Keratinocyte (primary cell): Measurements from ENCODE around the gene PATZ1.

Experiments used
- CTCF ChIP-seq, 3 experiments: IDR thresholded peaks in 1 of 3; conservative IDR thresholded peaks in 1 of 3; optimal IDR thresholded peaks in 1 of 3; 2 replicates in 2 of 3; 3 replicates in 1 of 3; pipeline versions ENCODE3 to v1.5.1; 2011; ENCODE audit warnings: low read length in 3 of 3, mild to moderate bottlenecking in 3 of 3, moderate library complexity in 2 of 3, control low read depth in 1 of 3, inconsistent platforms in 1 of 3; ENCODE audit not compliant: insufficient read depth in 2 of 3; ENCODE audit errors: extremely low read depth in 1 of 3
- EZH2 ChIP-seq: IDR thresholded peaks from one replicate; pipeline ENCODE4 v1.6.1; 2012; ENCODE audit warnings: inconsistent platforms, mild to moderate bottlenecking, low read length, moderate library complexity

- TF ChIP-seq CTCF (optimal IDR thresholded peaks at IDR 0.05 in 1 of 3, IDR thresholded peaks at IDR 0.05 in 1 of 3, conservative IDR thresholded peaks at IDR 0.05 in 1 of 3; ENCODE audit: extremely low read depth in 1 of 3, insufficient read depth in 2 of 3, low read length in 3 of 3) = no peak
- TF ChIP-seq EZH2 = no peak
Observed at GRCh38 chr22:31286360-31287255, 59.5 kb downstream of the PATZ1 start.
